Panc1 (cell line): ENCODE measurements around the gene CDH15.

ENCODE experiments used
- TCF7L2 ChIP-seq: IDR thresholded peaks from 2 replicates; pipeline ENCODE4 v1.6.1; 2011; ENCODE audit warnings: mild to moderate bottlenecking, low read depth, low read length, inconsistent platforms
- TF ChIP-seq, protein P1 (sequence below): fragments of 450-650 bp; IDR thresholded peaks from 2 replicates; pipeline ENCODE4 v1.5.1; 2017; ENCODE audit warnings: mild to moderate bottlenecking
- TF ChIP-seq, protein P2 (sequence below), 2 experiments: IDR thresholded peaks; 2 replicates each; pipeline ENCODE4 v1.6.1; 2011 to 2012; ENCODE audit warnings: low read depth in 2 of 2, control low read depth in 1 of 2, low read length in 1 of 2, mild to moderate bottlenecking in 1 of 2, moderate library complexity in 1 of 2; ENCODE audit not compliant: insufficient read depth in 1 of 2

DNA sequence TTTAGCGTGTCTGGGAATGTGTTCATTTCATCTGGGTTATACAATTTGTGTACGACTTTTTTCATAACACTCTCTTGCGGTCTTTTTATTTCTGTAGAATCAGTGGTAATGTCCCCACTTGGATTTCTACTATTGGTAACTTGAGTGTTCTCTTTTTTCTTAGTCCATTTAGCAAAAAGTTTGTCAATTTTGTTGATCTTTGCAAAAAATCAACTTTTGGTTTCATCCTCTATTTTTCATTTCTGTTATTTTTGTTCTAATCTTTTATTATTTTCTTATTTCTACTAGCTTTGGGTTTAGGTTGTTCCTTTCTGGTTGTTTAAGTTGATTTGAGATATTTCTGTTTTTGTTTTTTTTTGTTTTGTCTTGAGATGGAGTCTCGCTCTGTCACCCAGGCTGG, 36.4 kb downstream of the CDH15 start:
- no peak for TF ChIP-seq TCF7L2
- TF ChIP-seq, protein P1, sequence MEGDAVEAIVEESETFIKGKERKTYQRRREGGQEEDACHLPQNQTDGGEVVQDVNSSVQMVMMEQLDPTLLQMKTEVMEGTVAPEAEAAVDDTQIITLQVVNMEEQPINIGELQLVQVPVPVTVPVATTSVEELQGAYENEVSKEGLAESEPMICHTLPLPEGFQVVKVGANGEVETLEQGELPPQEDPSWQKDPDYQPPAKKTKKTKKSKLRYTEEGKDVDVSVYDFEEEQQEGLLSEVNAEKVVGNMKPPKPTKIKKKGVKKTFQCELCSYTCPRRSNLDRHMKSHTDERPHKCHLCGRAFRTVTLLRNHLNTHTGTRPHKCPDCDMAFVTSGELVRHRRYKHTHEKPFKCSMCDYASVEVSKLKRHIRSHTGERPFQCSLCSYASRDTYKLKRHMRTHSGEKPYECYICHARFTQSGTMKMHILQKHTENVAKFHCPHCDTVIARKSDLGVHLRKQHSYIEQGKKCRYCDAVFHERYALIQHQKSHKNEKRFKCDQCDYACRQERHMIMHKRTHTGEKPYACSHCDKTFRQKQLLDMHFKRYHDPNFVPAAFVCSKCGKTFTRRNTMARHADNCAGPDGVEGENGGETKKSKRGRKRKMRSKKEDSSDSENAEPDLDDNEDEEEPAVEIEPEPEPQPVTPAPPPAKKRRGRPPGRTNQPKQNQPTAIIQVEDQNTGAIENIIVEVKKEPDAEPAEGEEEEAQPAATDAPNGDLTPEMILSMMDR = no peak
- TF ChIP-seq, protein P2, sequence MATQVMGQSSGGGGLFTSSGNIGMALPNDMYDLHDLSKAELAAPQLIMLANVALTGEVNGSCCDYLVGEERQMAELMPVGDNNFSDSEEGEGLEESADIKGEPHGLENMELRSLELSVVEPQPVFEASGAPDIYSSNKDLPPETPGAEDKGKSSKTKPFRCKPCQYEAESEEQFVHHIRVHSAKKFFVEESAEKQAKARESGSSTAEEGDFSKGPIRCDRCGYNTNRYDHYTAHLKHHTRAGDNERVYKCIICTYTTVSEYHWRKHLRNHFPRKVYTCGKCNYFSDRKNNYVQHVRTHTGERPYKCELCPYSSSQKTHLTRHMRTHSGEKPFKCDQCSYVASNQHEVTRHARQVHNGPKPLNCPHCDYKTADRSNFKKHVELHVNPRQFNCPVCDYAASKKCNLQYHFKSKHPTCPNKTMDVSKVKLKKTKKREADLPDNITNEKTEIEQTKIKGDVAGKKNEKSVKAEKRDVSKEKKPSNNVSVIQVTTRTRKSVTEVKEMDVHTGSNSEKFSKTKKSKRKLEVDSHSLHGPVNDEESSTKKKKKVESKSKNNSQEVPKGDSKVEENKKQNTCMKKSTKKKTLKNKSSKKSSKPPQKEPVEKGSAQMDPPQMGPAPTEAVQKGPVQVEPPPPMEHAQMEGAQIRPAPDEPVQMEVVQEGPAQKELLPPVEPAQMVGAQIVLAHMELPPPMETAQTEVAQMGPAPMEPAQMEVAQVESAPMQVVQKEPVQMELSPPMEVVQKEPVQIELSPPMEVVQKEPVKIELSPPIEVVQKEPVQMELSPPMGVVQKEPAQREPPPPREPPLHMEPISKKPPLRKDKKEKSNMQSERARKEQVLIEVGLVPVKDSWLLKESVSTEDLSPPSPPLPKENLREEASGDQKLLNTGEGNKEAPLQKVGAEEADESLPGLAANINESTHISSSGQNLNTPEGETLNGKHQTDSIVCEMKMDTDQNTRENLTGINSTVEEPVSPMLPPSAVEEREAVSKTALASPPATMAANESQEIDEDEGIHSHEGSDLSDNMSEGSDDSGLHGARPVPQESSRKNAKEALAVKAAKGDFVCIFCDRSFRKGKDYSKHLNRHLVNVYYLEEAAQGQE (IDR thresholded peaks at IDR 0.05; ENCODE audit: insufficient read depth in 1 of 2, low read depth in 2 of 2, low read length in 1 of 2) = no peak
